H1 (cell line): ENCODE data around the gene COBLL1. TPM values are rescaled to one million over a fixed set of nuclear protein-coding genes. Genes with fewer than 3 reads are reported as not detected.

Experiments
- CTCF ChIA-PET: fragments of 300-600 bp; sonication (Branson Sonifier 250); formaldehyde crosslinking; loops from one replicate; lab custom pipeline; 2021; ENCODE audit not compliant: partially characterized antibody; lab: Charles Lee
- POLR2A ChIA-PET: fragments of 300-600 bp; sonication (Branson Sonifier 250); formaldehyde crosslinking; loops from one replicate; lab custom pipeline; 2021; ENCODE audit warnings: inconsistent platforms; ENCODE audit not compliant: partially characterized antibody; lab: Charles Lee
- DNase-seq, 2 experiments: peaks; one replicate each; pipeline versions ENCODE4 v3.0.0 to v3.0.0-alpha.2; 2010 to 2022; ENCODE audit warnings: low spot score in 2 of 2, low read depth in 1 of 2, mixed read lengths in 1 of 2
- FAIRE-seq: peaks from 2 replicates; lab custom pipeline; 2011; peaks lifted over from hg19 to GRCh38; lab: Jason Lieb, UNC
- H2AFZ ChIP-seq: 2 replicates; pipeline ENCODE4 v1.8.1; 2012; ENCODE audit warnings: low read length, inconsistent platforms
- H2AK5ac ChIP-seq: 2 replicates; pipeline ENCODE4 v1.6.1; 2013; ENCODE audit warnings: low read depth, low read length
- H2BK120ac ChIP-seq: replicated peaks from 2 replicates; pipeline ENCODE3; 2013; ENCODE audit warnings: low read depth, low read length, inconsistent platforms
- H2BK12ac ChIP-seq: 2 replicates; pipeline ENCODE4 v1.6.1; 2013; ENCODE audit warnings: low read depth, low read length
- H2BK15ac ChIP-seq: 2 replicates; pipeline ENCODE4 v1.6.1; 2013; ENCODE audit warnings: low read length
- H2BK20ac ChIP-seq: 2 replicates; pipeline ENCODE4 v1.6.1; 2013; ENCODE audit warnings: low read length
- H2BK5ac ChIP-seq: 2 replicates; pipeline ENCODE4 v1.6.1; 2013; ENCODE audit warnings: low read depth, low read length
- H3K14ac ChIP-seq: 2 replicates; pipeline ENCODE4 v1.6.1; 2013; ENCODE audit warnings: inconsistent platforms; ENCODE audit not compliant: insufficient read length
- H3K18ac ChIP-seq: 2 replicates; pipeline ENCODE4 v1.6.1; 2013; ENCODE audit warnings: low read length; ENCODE audit errors: extremely low read depth
- H3K23ac ChIP-seq: 2 replicates; pipeline ENCODE4 v1.6.1; 2013; ENCODE audit warnings: inconsistent platforms; ENCODE audit not compliant: insufficient read length
- H3K23me2 ChIP-seq: 2 replicates; pipeline ENCODE4 v1.6.1; 2013; ENCODE audit warnings: low read depth, low read length
- H3K27ac ChIP-seq: 2 replicates; pipeline ENCODE4 v1.6.1; 2011; ENCODE audit warnings: low read depth, low read length, inconsistent platforms
- H3K27me3 ChIP-seq, 4 experiments: replicated peaks in 1 of 4; 1 replicate in 1 of 4; 2 replicates in 3 of 4; pipeline versions ENCODE4 v1.6.1 to v1.8.1; 2011 to 2013; ENCODE audit warnings: low read length in 3 of 4, mild to moderate bottlenecking in 3 of 4, inconsistent platforms in 2 of 4, mixed read lengths in 2 of 4, moderate library complexity in 1 of 4; ENCODE audit not compliant: control insufficient read depth in 3 of 4, insufficient read depth in 3 of 4; ENCODE audit errors: extremely low read depth in 1 of 4
- H3K36me3 ChIP-seq, 4 experiments: 2 replicates each; pipeline versions ENCODE4 v1.6.1 to v1.8.1; 2011 to 2013; ENCODE audit warnings: mild to moderate bottlenecking in 4 of 4, low read length in 3 of 4, moderate library complexity in 2 of 4, control low read depth in 1 of 4, inconsistent platforms in 1 of 4; ENCODE audit not compliant: insufficient read depth in 4 of 4, control insufficient read depth in 2 of 4
- H3K4ac ChIP-seq: replicated peaks from 2 replicates; pipeline ENCODE3; 2013; ENCODE audit warnings: low read length, low read depth, mixed read lengths, inconsistent platforms; ENCODE audit not compliant: insufficient read length
- H3K4me1 ChIP-seq, 4 experiments: replicated peaks in 1 of 4; 1 replicate in 1 of 4; 2 replicates in 3 of 4; pipeline versions ENCODE4 v1.6.1 to v1.8.1; 2011 to 2013; ENCODE audit warnings: low read length in 3 of 4, inconsistent platforms in 2 of 4, mixed read lengths in 1 of 4; ENCODE audit not compliant: insufficient read depth in 4 of 4, control insufficient read depth in 3 of 4
- H3K4me2 ChIP-seq, 2 experiments: 2 replicates each; pipeline versions ENCODE4 v1.6.1 to v1.8.1; 2011 to 2013; ENCODE audit warnings: low read depth in 2 of 2, low read length in 2 of 2, control low read depth in 1 of 2, inconsistent platforms in 1 of 2, mild to moderate bottlenecking in 1 of 2; ENCODE audit not compliant: insufficient read depth in 1 of 2
- H3K4me3 ChIP-seq, 4 experiments: fragments of 200-600, 300-600 bp in 1 of 4; sonication (generic), shearing (Covaris generic), sonication (Bioruptor Twin) in 1 of 4; 2 replicates each; pipeline versions ENCODE4 v1.5.1 to v1.8.1; 2011 to 2016; ENCODE audit warnings: low read length in 4 of 4, low read depth in 3 of 4, control low read depth in 2 of 4, inconsistent platforms in 2 of 4, mild to moderate bottlenecking in 2 of 4, mixed read lengths in 1 of 4, moderate library complexity in 1 of 4; ENCODE audit not compliant: insufficient read depth in 2 of 4; ENCODE audit errors: extremely low read depth in 1 of 4
- H3K56ac ChIP-seq: replicated peaks from 2 replicates; pipeline ENCODE3; 2013; ENCODE audit warnings: low read depth, mild to moderate bottlenecking, mixed read lengths, low read length, inconsistent platforms; ENCODE audit not compliant: insufficient read length
- H3K79me1 ChIP-seq: 2 replicates; pipeline ENCODE4 v1.6.1; 2013; ENCODE audit warnings: low read depth, low read length, control low read depth
- H3K79me2 ChIP-seq, 2 experiments: 2 replicates each; pipeline versions ENCODE4 v1.6.1 to v1.8.1; 2012 to 2013; ENCODE audit warnings: low read length in 2 of 2, mild to moderate bottlenecking in 2 of 2, inconsistent platforms in 1 of 2; ENCODE audit not compliant: insufficient read depth in 2 of 2, control insufficient read depth in 1 of 2
- H3K9ac ChIP-seq, 4 experiments: replicated peaks in 1 of 4; 1 replicate in 1 of 4; 2 replicates in 3 of 4; pipeline versions ENCODE4 v1.6.1 to v1.8.1; 2011 to 2013; ENCODE audit warnings: low read depth in 3 of 4, low read length in 3 of 4, control low read depth in 2 of 4, mild to moderate bottlenecking in 2 of 4, moderate library complexity in 2 of 4, inconsistent platforms in 1 of 4; ENCODE audit errors: extremely low read depth in 1 of 4
- H3K9me3 ChIP-seq, 2 experiments: 2 replicates each; pipeline versions ENCODE4 v1.6.1 to v1.8.1; 2012 to 2013; ENCODE audit warnings: mild to moderate bottlenecking in 2 of 2, moderate library complexity in 2 of 2, control low read depth in 1 of 2, inconsistent platforms in 1 of 2, low read depth in 1 of 2, low read length in 1 of 2, mixed read lengths in 1 of 2; ENCODE audit not compliant: insufficient read depth in 2 of 2
- H4K20me1 ChIP-seq, 2 experiments: replicated peaks in 1 of 2; 2 replicates each; pipeline versions ENCODE3 to v1.8.1; 2011 to 2013; ENCODE audit warnings: inconsistent platforms in 2 of 2, low read length in 2 of 2, mild to moderate bottlenecking in 1 of 2; ENCODE audit not compliant: insufficient read depth in 2 of 2, control insufficient read depth in 1 of 2
- H4K5ac ChIP-seq: 2 replicates; pipeline ENCODE4 v1.6.1; 2013; ENCODE audit warnings: low read length, low read depth, mixed read lengths, inconsistent platforms; ENCODE audit not compliant: insufficient read length
- H4K8ac ChIP-seq: 2 replicates; pipeline ENCODE4 v1.8.0; 2013; ENCODE audit warnings: mild to moderate bottlenecking, moderate library complexity, low read length, inconsistent platforms; ENCODE audit not compliant: insufficient read depth; ENCODE audit errors: extremely low read depth
- H4K91ac ChIP-seq: replicated peaks from 2 replicates; pipeline ENCODE3; 2013; ENCODE audit warnings: low read length, mixed read lengths, inconsistent platforms; ENCODE audit not compliant: insufficient read length
- BACH1 ChIP-seq: IDR thresholded peaks from 2 replicates; pipeline ENCODE4 v1.6.1; 2012; ENCODE audit warnings: low read length, improper control_type of control experiment
- CEBPB ChIP-seq: IDR thresholded peaks from 2 replicates; pipeline ENCODE4 v1.6.1; 2012; ENCODE audit warnings: low read depth, low read length
- EGR1 ChIP-seq: IDR thresholded peaks from 2 replicates; pipeline ENCODE4 v1.6.1; 2011; ENCODE audit warnings: low read depth, low read length, borderline replicate concordance
- FOSL1 ChIP-seq: IDR thresholded peaks from 2 replicates; pipeline ENCODE4 v1.6.1; 2011; ENCODE audit warnings: mild to moderate bottlenecking, low read depth, low read length, moderate library complexity; ENCODE audit not compliant: insufficient read depth
- HDAC6 ChIP-seq: IDR thresholded peaks from one replicate; pipeline ENCODE4 v1.7.1; 2012; ENCODE audit warnings: low read depth, mild to moderate bottlenecking, inconsistent platforms, low read length, moderate library complexity
- MAFK ChIP-seq: IDR thresholded peaks from 2 replicates; pipeline ENCODE4 v1.6.1; 2012; ENCODE audit warnings: low read depth, mild to moderate bottlenecking, improper control_type of control experiment, low read length
- PHF8 ChIP-seq: fragments of 200-600 bp; sonication (generic); conservative IDR thresholded peaks from 2 replicates; pipeline ENCODE4 v1.7.1; 2012; ENCODE audit warnings: low read depth, mild to moderate bottlenecking, inconsistent platforms, low read length, moderate library complexity
- POLR2A ChIP-seq, 2 experiments: IDR thresholded peaks; 1 replicate in 1 of 2; 2 replicates in 1 of 2; pipeline ENCODE4 v1.6.1; 2011; ENCODE audit warnings: low read depth in 2 of 2, low read length in 2 of 2, mild to moderate bottlenecking in 2 of 2; ENCODE audit errors: control extremely low read depth in 1 of 2
- POU5F1 ChIP-seq: IDR thresholded peaks from 2 replicates; pipeline ENCODE4 v1.6.1; 2011; ENCODE audit warnings: low read depth, mild to moderate bottlenecking, low read length, moderate library complexity
- SP1 ChIP-seq: IDR thresholded peaks from 2 replicates; pipeline ENCODE4 v1.6.1; 2011; ENCODE audit warnings: low read depth, low read length
- SP2 ChIP-seq: IDR thresholded peaks from 2 replicates; pipeline ENCODE4 v1.6.1; 2012; ENCODE audit warnings: mild to moderate bottlenecking, low read length, inconsistent platforms
- TAF7 ChIP-seq: optimal IDR thresholded peaks from 2 replicates; pipeline ENCODE3; 2011; ENCODE audit warnings: low read depth, mild to moderate bottlenecking, inconsistent platforms, low read length, moderate library complexity, borderline replicate concordance
- TCF12 ChIP-seq: IDR thresholded peaks from 2 replicates; pipeline ENCODE4 v1.6.1; 2011; ENCODE audit warnings: low read depth, mild to moderate bottlenecking, low read length
- TEAD4 ChIP-seq: IDR thresholded peaks from 2 replicates; pipeline ENCODE4 v1.6.1; 2012; ENCODE audit warnings: low read depth, low read length, inconsistent platforms, mixed read lengths
- WGBS, 2 experiments: shearing (Covaris generic) in 1 of 2; methylation state at CpG; one replicate each; pipeline versions ENCODE4 v1.1.6 to v1.1.7; 2013 to 2015; ENCODE audit warnings: low lambda C conversion rate in 2 of 2, mixed read lengths in 2 of 2, inconsistent platforms in 1 of 2, low coverage in 1 of 2, missing lambda C conversion rate in 1 of 2; ENCODE audit not compliant: insufficient replicate concordance in 2 of 2, insufficient coverage in 1 of 2, insufficient read length in 1 of 2; ENCODE audit errors: extremely low coverage in 1 of 2, missing lambda C conversion rate in 1 of 2; 5-methylcytosine and 5-hydroxymethylcytosine counted together
- polyA plus RNA-seq, 7 experiments: library from polyadenylated mRNA; depleted of rRNA in 3 of 7; stranded (reverse) in 5 of 7; unstranded in 2 of 7; fragments of >200 nt in 5 of 7; fragments of 200-250 nt in 2 of 7; gene quantifications; 1 replicate in 5 of 7; 2 replicates in 1 of 7; 4 replicates in 1 of 7; pipeline versions ENCODE4 v1.2.1 to v1.2.3, GENCODE V29; 2011 to 2013; ENCODE audit warnings: missing spikeins in 2 of 7, mixed read lengths in 2 of 7
- total RNA-seq: library from RNA; stranded (reverse); fragmentation: NEBNext Ultra II Directional; extraction: Animal tissue kit (Norgen Biotek cat#: 25700); gene quantifications from 2 replicates; pipeline ENCODE4 v1.2.1, GENCODE V29; 2021
- TF ChIP-seq, protein P1 (sequence below): IDR thresholded peaks from 2 replicates; pipeline ENCODE4 v1.6.1; 2012; ENCODE audit warnings: inconsistent platforms

COBLL1 gene
- total and polyA plus RNA-seq, 2 of the 8 experiments (the other 6 are each of a cell fraction or from before 2014, with no cell fraction given) = 2.2 to 6.2 TPM

GRCh38 chr2:164734196-164734595, 107.4 kb downstream of the COBLL1 start:
- Histone ChIP-seq H2BK12ac (no peak overlapping the region), H4K20me1 (no peaks in the 10 kb centered on the region), H3K79me1 (no peaks in the 10 kb centered on the region), H3K23ac (no peak overlapping the region), H2AK5ac (no peak overlapping the region), H3K27ac (no peak overlapping the region), H3K4me2 (no peak overlapping the region), H2BK120ac (no peak overlapping the region), H2BK5ac (no peak overlapping the region), H3K27me3 (no peaks in the 10 kb centered on the region), H3K79me2 (no peaks in the 10 kb centered on the region), H3K36me3 (no peaks in the 10 kb centered on the region), H2BK15ac (no peak overlapping the region), H2BK20ac (no peak overlapping the region), H4K5ac (no peak overlapping the region), H3K9ac (no peak overlapping the region), H2AFZ (peak overlapping the region; percentile 20; the same call in 1 of the 2 replicates), H3K14ac (no peak overlapping the region), H3K56ac (no peak overlapping the region), H3K23me2 (no peaks in the 10 kb centered on the region), H3K9me3 (no peaks in the 10 kb centered on the region), H3K4me1 (no peaks in the 10 kb centered on the region), H3K4ac (no peak overlapping the region), H3K18ac (no peak overlapping the region), H3K4me3 (no peak overlapping the region), H4K91ac (no peak overlapping the region), H4K8ac (no peak overlapping the region)
- POLR2A ChIA-PET = interaction anchor here (1.3 to 1.8 kb wide), 2 partner anchors 9 to 180 kb away, joined by 3 to 5 read pairs; no protein-coding TSS in a partner anchor
- CTCF ChIA-PET = interaction anchor here (0.8 to 1.7 kb wide), 6 partner anchors 17 to 258 kb away, joined by 3 to 6 read pairs (median 4); no protein-coding TSS in a partner anchor
- DNase-seq (no peak), FAIRE-seq (no peak)
- 88% methylated on average over 3 of the region's 3 CpGs; no CpG with 5 or more reads in 1 of the 2 experiments for WGBS, 2 experiments
- no peak for TF ChIP-seq TCF12
- TF ChIP-seq PHF8 = no peak
- TF ChIP-seq EGR1 = no peak
- no peak for TF ChIP-seq FOSL1
- no peak for TF ChIP-seq TAF7
- TF ChIP-seq HDAC6 = no peak
- TF ChIP-seq TEAD4 = no peak
- TF ChIP-seq SP1 = no peak
- TF ChIP-seq POU5F1 = no peak
- TF ChIP-seq BACH1 = no peak
- TF ChIP-seq CEBPB = no peak
- TF ChIP-seq, protein P1, sequence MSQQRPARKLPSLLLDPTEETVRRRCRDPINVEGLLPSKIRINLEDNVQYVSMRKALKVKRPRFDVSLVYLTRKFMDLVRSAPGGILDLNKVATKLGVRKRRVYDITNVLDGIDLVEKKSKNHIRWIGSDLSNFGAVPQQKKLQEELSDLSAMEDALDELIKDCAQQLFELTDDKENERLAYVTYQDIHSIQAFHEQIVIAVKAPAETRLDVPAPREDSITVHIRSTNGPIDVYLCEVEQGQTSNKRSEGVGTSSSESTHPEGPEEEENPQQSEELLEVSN = no peak
- no peak for TF ChIP-seq POLR2A (IDR thresholded peaks at IDR 0.05; ENCODE audit: control extremely low read depth in 1 of 2, low read depth in 2 of 2, low read length in 2 of 2)
- no peak for TF ChIP-seq SP2
- no peak for TF ChIP-seq MAFK
